Thyroid gland (tissue), 4 donors: ENCODE results near the gene CALCA.
"Not testable (repeated sequence)": the region's sequence is repeated elsewhere in the genome, so short reads cannot be mapped to it uniquely, and the experiment has no call there.

ENCODE experiments used
- POLR2A ChIP-seq, 2 donors: fragments of 450-650 bp; IDR thresholded peaks; one replicate each; pipeline ENCODE4 v1.6.1; 2017; ENCODE audit warnings: antibody characterized with exemption in 2 of 2, mild to moderate bottlenecking in 2 of 2, moderate library complexity in 1 of 2
- TF ChIP-seq, protein P1 (sequence below), 6 experiments: fragments of 200-600 bp in 3 of 6; fragments of 450-650 bp in 3 of 6; sonication (generic) in 3 of 6; IDR thresholded peaks; one replicate each; pipeline ENCODE4 v1.5.1; 2016 to 2019; ENCODE audit warnings: antibody characterized with exemption in 6 of 6, mild to moderate bottlenecking in 2 of 6, inconsistent platforms in 1 of 6, moderate library complexity in 1 of 6

DNA sequence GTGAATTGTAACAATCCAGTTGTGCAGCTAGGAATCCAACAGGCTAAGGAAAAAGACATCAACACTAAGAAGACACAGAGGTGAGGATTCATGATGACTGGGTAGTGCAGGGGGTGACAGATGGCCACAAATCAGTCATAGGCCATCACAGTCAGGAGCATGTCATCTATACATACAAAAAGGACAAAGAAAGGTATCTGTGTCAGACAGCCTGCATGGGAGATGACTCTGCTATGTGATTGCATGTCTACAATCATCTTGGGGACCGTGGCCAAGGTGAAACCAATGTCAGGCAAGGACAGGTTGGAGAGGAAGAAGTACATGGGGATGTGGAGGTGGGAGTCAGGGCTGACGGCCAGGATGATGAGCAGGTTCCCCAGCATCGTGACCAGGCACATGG lies 16.0 kb upstream of the CALCA start:
- TF ChIP-seq, protein P1, sequence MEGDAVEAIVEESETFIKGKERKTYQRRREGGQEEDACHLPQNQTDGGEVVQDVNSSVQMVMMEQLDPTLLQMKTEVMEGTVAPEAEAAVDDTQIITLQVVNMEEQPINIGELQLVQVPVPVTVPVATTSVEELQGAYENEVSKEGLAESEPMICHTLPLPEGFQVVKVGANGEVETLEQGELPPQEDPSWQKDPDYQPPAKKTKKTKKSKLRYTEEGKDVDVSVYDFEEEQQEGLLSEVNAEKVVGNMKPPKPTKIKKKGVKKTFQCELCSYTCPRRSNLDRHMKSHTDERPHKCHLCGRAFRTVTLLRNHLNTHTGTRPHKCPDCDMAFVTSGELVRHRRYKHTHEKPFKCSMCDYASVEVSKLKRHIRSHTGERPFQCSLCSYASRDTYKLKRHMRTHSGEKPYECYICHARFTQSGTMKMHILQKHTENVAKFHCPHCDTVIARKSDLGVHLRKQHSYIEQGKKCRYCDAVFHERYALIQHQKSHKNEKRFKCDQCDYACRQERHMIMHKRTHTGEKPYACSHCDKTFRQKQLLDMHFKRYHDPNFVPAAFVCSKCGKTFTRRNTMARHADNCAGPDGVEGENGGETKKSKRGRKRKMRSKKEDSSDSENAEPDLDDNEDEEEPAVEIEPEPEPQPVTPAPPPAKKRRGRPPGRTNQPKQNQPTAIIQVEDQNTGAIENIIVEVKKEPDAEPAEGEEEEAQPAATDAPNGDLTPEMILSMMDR (IDR thresholded peaks at IDR 0.05): not testable (repeated sequence)
- not testable (repeated sequence) for TF ChIP-seq POLR2A (IDR thresholded peaks at IDR 0.05)
